Activated naive CD4-positive, alpha-beta T cell treated with anti-CD3 and anti-CD28 coated beads, Interleukin-2, amount 10 ng/mL, durations not matched to agents 7 days and 5 days (primary cell): ENCODE data around the gene MTHFD1L.
"Not testable (repeated sequence)": the region's sequence is repeated elsewhere in the genome, so short reads cannot be mapped to it uniquely, and the experiment has no call there.

ENCODE experiments used
- CTCF ChIA-PET: fragments of 350-600 bp; sonication (Branson Sonifier 250); formaldehyde crosslinking; loops from one replicate; lab custom pipeline; 2021; ENCODE audit warnings: antibody characterized with exemption; lab: Charles Lee
- DNase-seq: peaks from one replicate; pipeline ENCODE4 v3.0.0-alpha.2; 2020
- H3K27ac Mint-ChIP-seq: one replicate; pipeline ENCODE4 v1.8.0; 2021; ENCODE audit warnings: mild to moderate bottlenecking, moderate library complexity, mixed read lengths
- H3K27me3 Mint-ChIP-seq: one replicate; pipeline ENCODE4 v1.8.0; 2021; ENCODE audit warnings: mild to moderate bottlenecking, mixed read lengths
- H3K36me3 Mint-ChIP-seq: one replicate; pipeline ENCODE4 v1.8.0; 2021; ENCODE audit warnings: mixed read lengths
- H3K4me1 Mint-ChIP-seq: one replicate; pipeline ENCODE4 v1.8.0; 2021; ENCODE audit warnings: mixed read lengths
- H3K4me3 Mint-ChIP-seq: one replicate; pipeline ENCODE4 v1.8.0; 2021; ENCODE audit warnings: mild to moderate bottlenecking, moderate library complexity, mixed read lengths
- H3K9me3 Mint-ChIP-seq: one replicate; pipeline ENCODE4 v1.8.0; 2021; ENCODE audit warnings: mixed read lengths

The MTHFD1L gene

DNA sequence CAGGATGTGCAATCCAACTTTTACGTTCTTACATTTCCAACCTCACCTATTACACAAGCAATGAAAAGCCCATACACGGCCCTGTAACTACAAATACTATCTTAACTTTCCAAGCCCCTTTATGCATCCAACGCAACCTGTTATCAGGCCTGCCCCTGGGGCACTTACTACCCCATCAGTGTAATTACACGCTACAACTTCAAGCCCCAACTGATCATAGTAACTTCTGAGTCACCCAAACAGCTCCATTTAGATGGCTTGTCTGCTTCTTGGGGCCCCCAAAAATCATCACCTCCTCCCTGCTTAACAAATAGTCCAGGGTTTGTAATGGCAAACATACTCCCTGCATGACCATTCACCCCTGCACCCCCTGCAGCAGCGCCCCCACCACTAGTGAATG lies 11.1 kb upstream of the MTHFD1L start:
- DNase-seq, CTCF ChIA-PET, H3K27ac Mint-ChIP-seq, H3K4me1 Mint-ChIP-seq, H3K9me3 Mint-ChIP-seq, H3K4me3 Mint-ChIP-seq, H3K36me3 Mint-ChIP-seq: not testable (repeated sequence)
- H3K27me3 Mint-ChIP-seq: peaks cover 16% of the 10 kb centered on the region

DNA sequence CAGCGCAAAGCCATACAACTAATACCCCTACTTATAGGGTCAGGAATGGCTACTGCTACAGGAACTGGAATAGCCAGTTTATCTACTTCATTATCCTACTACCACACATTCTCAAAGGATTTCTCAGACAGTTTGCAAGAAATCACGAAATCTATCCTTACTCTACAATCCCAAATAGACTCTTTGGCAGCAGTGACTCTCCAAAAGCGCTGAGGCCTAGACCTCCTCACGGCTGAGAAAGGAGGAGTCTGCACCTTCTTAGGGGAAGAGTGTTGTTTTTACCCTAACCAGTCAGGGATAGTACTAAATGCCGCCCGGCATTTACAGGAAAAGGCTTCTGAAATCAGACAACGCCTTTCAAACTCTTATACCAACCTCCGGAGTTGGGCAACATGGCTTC lies 10.3 kb upstream of the MTHFD1L start:
- DNase-seq, H3K4me3 Mint-ChIP-seq, H3K36me3 Mint-ChIP-seq, H3K9me3 Mint-ChIP-seq, H3K27ac Mint-ChIP-seq, CTCF ChIA-PET, H3K27me3 Mint-ChIP-seq, H3K4me1 Mint-ChIP-seq: not testable (repeated sequence)

DNA sequence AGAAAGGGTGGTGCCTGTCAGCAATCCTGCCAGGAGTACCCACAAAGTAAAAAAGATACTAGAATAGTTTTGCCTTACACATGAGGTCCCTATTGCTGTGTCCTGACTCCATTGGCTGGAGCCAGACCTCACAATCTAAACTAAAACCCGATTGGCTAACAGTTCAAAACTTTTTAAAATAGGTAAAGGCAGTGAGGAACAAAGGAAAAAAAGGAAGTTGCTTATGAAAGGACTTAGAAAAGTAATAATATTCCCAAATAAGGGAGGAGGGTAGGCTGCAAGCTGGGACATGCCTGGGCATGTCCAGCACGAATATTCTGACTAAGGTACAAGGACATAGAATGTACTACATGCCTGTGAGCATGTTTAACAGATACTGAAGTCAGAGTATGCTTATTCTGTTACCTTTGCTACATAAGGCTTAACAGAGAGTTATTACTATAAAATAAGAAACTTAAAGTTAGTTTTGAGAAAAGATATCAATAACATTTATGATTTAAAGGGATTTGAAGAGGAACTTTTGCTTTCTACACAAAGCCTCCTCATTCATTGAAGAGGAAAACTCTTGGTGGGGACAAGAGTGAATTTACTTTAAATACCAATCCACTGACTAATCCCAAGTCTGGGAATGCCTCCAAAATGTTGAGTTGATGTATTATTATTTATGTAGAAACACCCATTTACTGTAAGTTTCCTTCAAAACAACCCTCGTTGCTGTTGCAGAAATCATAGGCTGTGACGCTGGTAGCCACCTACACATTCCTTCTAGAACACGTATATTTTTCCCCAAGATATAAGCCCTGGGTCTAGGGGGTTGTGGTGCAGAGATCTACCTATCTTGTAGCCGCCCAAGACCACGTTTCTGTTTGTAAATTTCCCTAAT lies 8.2 kb upstream of the MTHFD1L start:
- no peak overlapping the region for H3K27ac Mint-ChIP-seq

GRCh38 chr6:150857945-150858308 lies 7.6 kb upstream of the MTHFD1L start:
- CTCF ChIA-PET: no interaction called here
- no peaks in the 10 kb centered on the region for H3K36me3 Mint-ChIP-seq
- no peak overlapping the region for H3K27ac Mint-ChIP-seq
- peaks cover 15% of the 10 kb centered on the region for H3K27me3 Mint-ChIP-seq
- no peak for DNase-seq
- H3K4me3 Mint-ChIP-seq: no peak overlapping the region
- peaks cover 21% of the 10 kb centered on the region for H3K4me1 Mint-ChIP-seq
- H3K9me3 Mint-ChIP-seq: no peaks in the 10 kb centered on the region

More for the DNA sequence above, 8.2 kb upstream of the MTHFD1L start:
- no peak overlapping the region for H3K4me3 Mint-ChIP-seq
- peaks cover 11% of the 10 kb centered on the region for H3K27me3 Mint-ChIP-seq
- H3K36me3 Mint-ChIP-seq: no peaks in the 10 kb centered on the region
- no peaks in the 10 kb centered on the region for H3K9me3 Mint-ChIP-seq
- H3K4me1 Mint-ChIP-seq: peaks cover 17% of the 10 kb centered on the region
- CTCF ChIA-PET: no interaction called here
- DNase-seq: no peak

DNA sequence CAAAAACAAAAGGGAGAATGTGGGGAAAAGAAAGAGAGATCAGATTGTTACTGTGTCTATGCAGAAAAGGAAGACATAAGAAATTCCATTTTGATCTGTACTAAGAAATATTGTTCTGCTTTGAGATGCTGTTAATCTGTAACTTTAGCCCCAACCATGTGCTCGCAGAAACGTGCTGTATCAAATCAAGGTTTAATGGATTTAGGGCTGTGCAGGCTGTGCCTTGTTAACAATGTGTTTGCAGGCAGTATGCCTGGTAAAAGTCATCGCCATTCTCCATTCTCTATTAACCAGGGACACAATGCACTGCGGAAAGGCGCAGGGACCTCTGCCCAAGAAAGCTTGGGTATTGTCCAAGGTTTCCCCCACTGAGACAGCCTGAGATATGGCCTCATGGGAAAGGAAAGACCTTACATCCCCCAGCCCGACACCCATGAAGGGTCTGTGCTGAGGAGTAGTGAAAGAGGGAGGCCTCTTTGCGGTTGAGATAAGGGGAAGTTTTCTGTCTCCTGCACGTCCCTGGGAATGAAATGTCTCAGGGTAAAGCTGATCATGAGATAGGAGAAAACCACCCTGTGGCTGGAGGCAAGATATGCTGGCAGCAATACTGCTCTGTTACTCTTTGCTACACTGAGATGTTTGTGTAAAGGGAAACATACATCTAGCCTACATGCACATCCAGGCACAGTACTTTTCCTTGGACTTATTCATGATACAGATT lies 3.9 kb upstream of the MTHFD1L start:
- H3K27me3 Mint-ChIP-seq: peaks cover 24% of the 10 kb centered on the region
- not testable (repeated sequence) for H3K4me3 Mint-ChIP-seq, H3K36me3 Mint-ChIP-seq, H3K27ac Mint-ChIP-seq, H3K9me3 Mint-ChIP-seq, DNase-seq
- CTCF ChIA-PET: interaction anchor here (1.4 kb wide), 1 partner anchor 463 kb away, joined by 3 read pairs; no protein-coding TSS in a partner anchor
- peaks cover 24% of the 10 kb centered on the region for H3K4me1 Mint-ChIP-seq

GRCh38 chr6:150863213-150863928 lies 2.1 kb upstream of the MTHFD1L start:
- H3K4me3 Mint-ChIP-seq: no peak overlapping the region
- H3K9me3 Mint-ChIP-seq: no peaks in the 10 kb centered on the region
- H3K36me3 Mint-ChIP-seq: peaks cover 5% of the 10 kb centered on the region
- peaks cover 29% of the 10 kb centered on the region for H3K4me1 Mint-ChIP-seq
- DNase-seq: no peak
- peaks cover 24% of the 10 kb centered on the region for H3K27me3 Mint-ChIP-seq
- CTCF ChIA-PET: no interaction called here
- H3K27ac Mint-ChIP-seq: no peak overlapping the region

DNA sequence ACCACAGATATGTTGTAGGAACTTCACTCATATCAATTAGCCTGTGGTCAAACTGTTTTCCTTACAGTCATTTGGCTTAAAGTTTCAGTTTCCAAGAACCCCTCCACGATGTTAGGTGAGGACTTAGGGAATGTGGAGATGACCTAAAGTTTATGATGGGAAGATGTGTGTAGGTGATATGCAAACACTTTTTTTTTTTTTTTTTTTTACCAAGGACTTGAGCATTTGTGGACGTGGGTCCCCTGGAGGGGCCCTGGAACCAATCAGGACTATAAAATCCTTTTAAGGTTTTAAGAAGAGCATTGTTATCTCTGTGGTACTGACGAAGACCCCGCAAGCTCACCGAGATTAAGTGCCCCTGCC lies 478 bp upstream of the MTHFD1L start:
- H3K4me1 Mint-ChIP-seq: peaks cover 34% of the 10 kb centered on the region
- peaks cover 5% of the 10 kb centered on the region for H3K36me3 Mint-ChIP-seq
- peaks cover 20% of the 10 kb centered on the region for H3K27me3 Mint-ChIP-seq
- no peaks in the 10 kb centered on the region for H3K9me3 Mint-ChIP-seq
- DNase-seq: no peak
- peak overlapping the region; percentile 76 for H3K4me3 Mint-ChIP-seq
- CTCF ChIA-PET: interaction anchor here (0.8 to 1.4 kb wide), 4 partner anchors 10 to 231 kb away, joined by 3 to 5 read pairs (median 4); no protein-coding TSS in a partner anchor
- H3K27ac Mint-ChIP-seq: peak overlapping the region; percentile 89

- Mint-ChIP-seq H3K9me3 (no peaks in the 10 kb centered on the region), H3K27ac (peak overlapping the region; percentile 91), H3K4me1 (peaks cover 36% of the 10 kb centered on the region), H3K4me3 (peak overlapping the region; percentile 97), H3K36me3 (peaks cover 5% of the 10 kb centered on the region), H3K27me3 (peaks cover 20% of the 10 kb centered on the region)
- peak; percentile 90 for DNase-seq
- CTCF ChIA-PET: interaction anchor here (1.0 to 1.4 kb wide), 2 partner anchors 26 to 230 kb away, joined by 3 to 4 read pairs; no protein-coding TSS in a partner anchor
Observed at GRCh38 chr6:150866147-150866990, 867 bp downstream of the MTHFD1L start.

DNA sequence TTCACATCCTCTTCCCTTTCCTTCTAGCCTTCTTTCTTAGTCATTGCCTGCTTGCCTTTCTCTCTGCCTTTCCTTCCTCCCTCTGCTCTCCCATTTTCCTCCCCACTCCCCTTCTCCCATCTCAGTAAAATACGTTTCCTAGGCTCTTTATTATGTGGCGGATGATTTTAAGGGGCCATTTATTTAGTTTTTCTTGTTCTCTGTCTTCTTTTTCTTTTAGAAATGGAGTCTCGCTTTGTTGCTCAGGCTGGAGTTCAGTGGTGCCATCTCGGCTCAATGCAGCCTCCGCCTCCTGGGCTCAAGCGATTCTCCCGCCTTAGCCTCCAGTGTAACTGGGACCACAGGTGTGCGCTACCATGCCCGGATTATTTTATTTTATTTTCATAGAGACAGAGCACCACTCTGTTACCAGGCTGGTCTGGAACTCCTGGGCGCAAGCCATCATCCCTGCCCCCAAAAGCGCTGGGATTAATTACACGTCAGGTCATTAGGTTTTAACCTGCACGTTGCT lies 1.5 kb downstream of the MTHFD1L start:
- CTCF ChIA-PET: interaction anchor here (1.0 kb wide), 1 partner anchor 25 kb away, joined by 3 read pairs; no protein-coding TSS in a partner anchor
- peak overlapping the region; percentile 97 for H3K4me3 Mint-ChIP-seq
- H3K4me1 Mint-ChIP-seq: peaks cover 30% of the 10 kb centered on the region
- no peak for DNase-seq
- H3K36me3 Mint-ChIP-seq: peaks cover 5% of the 10 kb centered on the region
- H3K27me3 Mint-ChIP-seq: peaks cover 14% of the 10 kb centered on the region
- H3K9me3 Mint-ChIP-seq: no peaks in the 10 kb centered on the region
- peak overlapping the region; percentile 90 for H3K27ac Mint-ChIP-seq

- CTCF ChIA-PET: no interaction called here
- no peak overlapping the region for H3K27ac Mint-ChIP-seq
- peaks cover 23% of the 10 kb centered on the region for H3K4me1 Mint-ChIP-seq
- no peak for DNase-seq
- H3K27me3 Mint-ChIP-seq: peaks cover under 1% of the 10 kb centered on the region
- no peak overlapping the region for H3K4me3 Mint-ChIP-seq
- no peaks in the 10 kb centered on the region for H3K9me3 Mint-ChIP-seq
- peaks cover 10% of the 10 kb centered on the region for H3K36me3 Mint-ChIP-seq
Observed at GRCh38 chr6:150868759-150869158, 3.3 kb downstream of the MTHFD1L start.

GRCh38 chr6:150874179-150874578 lies 8.7 kb downstream of the MTHFD1L start:
- CTCF ChIA-PET: interaction anchor here (1.7 to 2.2 kb wide), 2 partner anchors 9 to 18 kb away, joined by 5 to 8 read pairs; partner anchors contain the start of gene MTHFD1L

DNA sequence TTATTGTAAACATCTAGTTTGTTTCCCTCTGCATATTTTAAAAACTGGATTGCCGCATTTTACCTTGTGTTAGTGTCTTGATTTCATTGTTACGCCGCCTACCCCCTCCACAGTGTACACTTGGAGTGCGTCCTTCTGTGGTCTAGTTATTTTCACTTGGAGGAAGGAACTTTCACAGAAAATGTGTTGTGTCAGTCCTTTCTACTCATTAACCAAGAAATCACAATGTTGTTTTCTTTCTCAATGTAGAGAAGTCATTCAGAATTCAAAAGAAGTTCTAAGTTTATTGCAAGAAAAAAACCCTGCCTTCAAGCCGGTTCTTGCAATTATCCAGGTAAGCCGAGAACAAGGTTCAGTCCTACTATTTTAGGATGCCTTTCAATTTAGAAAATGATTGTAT lies 10.3 kb downstream of the MTHFD1L start:
- no peak overlapping the region for H3K27ac Mint-ChIP-seq
- peaks cover 5% of the 10 kb centered on the region for H3K4me1 Mint-ChIP-seq
- H3K4me3 Mint-ChIP-seq: no peak overlapping the region
- H3K36me3 Mint-ChIP-seq: peaks cover 22% of the 10 kb centered on the region
- DNase-seq: no peak
- CTCF ChIA-PET: interaction anchor here (1.7 to 2.2 kb wide), 2 partner anchors 11 to 16 kb away, joined by 5 to 8 read pairs; partner anchors contain the start of gene MTHFD1L
- H3K27me3 Mint-ChIP-seq: no peaks in the 10 kb centered on the region
- no peaks in the 10 kb centered on the region for H3K9me3 Mint-ChIP-seq

More at GRCh38 chr6:150874179-150874578, 8.7 kb downstream of the MTHFD1L start:
- Mint-ChIP-seq H3K27ac (no peak overlapping the region), H3K4me1 (peaks cover 11% of the 10 kb centered on the region), H3K4me3 (no peak overlapping the region), H3K27me3 (no peaks in the 10 kb centered on the region), H3K9me3 (no peaks in the 10 kb centered on the region), H3K36me3 (peaks cover 16% of the 10 kb centered on the region)
- no peak for DNase-seq

DNA sequence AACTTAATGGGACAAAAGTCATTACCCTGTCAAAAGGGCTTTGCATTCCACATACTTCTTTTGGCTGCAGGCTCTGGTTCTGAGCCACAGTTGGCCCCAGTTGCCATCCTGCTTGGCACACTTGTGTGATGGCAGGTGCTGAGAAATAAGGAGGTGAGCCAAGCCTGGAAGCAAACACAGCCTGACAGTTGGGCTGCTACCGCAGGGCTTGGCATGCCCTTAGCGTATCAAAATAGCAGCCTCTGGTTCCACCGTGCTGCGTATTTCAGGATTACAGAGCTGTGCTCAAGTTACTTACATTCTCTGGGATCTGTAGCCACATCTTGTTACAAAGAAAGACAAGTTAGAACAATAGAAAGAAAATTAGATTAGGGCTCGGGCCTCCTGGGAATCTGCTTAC lies 11.1 kb downstream of the MTHFD1L start:
- H3K4me3 Mint-ChIP-seq: no peak overlapping the region
- no peak for DNase-seq
- H3K9me3 Mint-ChIP-seq: no peaks in the 10 kb centered on the region
- H3K27me3 Mint-ChIP-seq: no peaks in the 10 kb centered on the region
- H3K4me1 Mint-ChIP-seq: peaks cover 5% of the 10 kb centered on the region
- peaks cover 22% of the 10 kb centered on the region for H3K36me3 Mint-ChIP-seq
- no peak overlapping the region for H3K27ac Mint-ChIP-seq
- CTCF ChIA-PET: no interaction called here
